Measurements from ENCODE around the gene SNX17.
A peak's percentile ranks its signal among the peaks of the same experiment; 100 is the strongest.

SNX17 gene

GRCh38 chr2:27370026-27370815, at the start of gene SNX17, which contains the start of gene EIF2B4:
TSS of gene SNX17 (plus strand) at chr2:27370616. CDS start at chr2:27370744, 128 bp downstream.
TSS of gene EIF2B4 (minus strand) at chr2:27370338. CDS start at chr2:27370314, 24 bp downstream.
- H3K27ac ChIP-seq: peak within 1 kb of the TSS; percentile 95
- TF ChIP-seq CTCF (conservative IDR thresholded peaks at IDR 0.05): peak; percentile 90
- TF ChIP-seq ZFX (IDR thresholded peaks at IDR 0.05): no peak

GRCh38 chr2:27320958-27321543, 49.4 kb upstream of the SNX17 start:
- peak overlapping the region; percentile 60 for H3K27ac ChIP-seq
- TF ChIP-seq ZFX (IDR thresholded peaks at IDR 0.05): no peak
- peak; percentile 67 for TF ChIP-seq CTCF (conservative IDR thresholded peaks at IDR 0.05)

- H3K27ac ChIP-seq: peak overlapping the region; percentile 95
Observed at GRCh38 chr2:27322301-27322765, 48.1 kb upstream of the SNX17 start.

GRCh38 chr2:27322766-27323595, 47.4 kb upstream of the SNX17 start, which contains the start of gene MPV17:
TSS of gene MPV17 (minus strand) at chr2:27323097. CDS start at chr2:27322517, 580 bp downstream.
- TF ChIP-seq ZFX (IDR thresholded peaks at IDR 0.05): peak; percentile 69; the same call in 1 of the 2 replicates
- TF ChIP-seq CTCF (conservative IDR thresholded peaks at IDR 0.05): no peak
- H3K27ac ChIP-seq: peak within 1 kb of the TSS; percentile 95

More at GRCh38 chr2:27322301-27322765, 48.1 kb upstream of the SNX17 start:
- TF ChIP-seq ZFX (IDR thresholded peaks at IDR 0.05) (no peak), CTCF (conservative IDR thresholded peaks at IDR 0.05) (no peak)

- H3K27ac ChIP-seq: peak overlapping the region; percentile 95
- no peak for TF ChIP-seq ZFX (IDR thresholded peaks at IDR 0.05)
- no peak for TF ChIP-seq CTCF (conservative IDR thresholded peaks at IDR 0.05)
Observed at GRCh38 chr2:27323596-27324285, 46.7 kb upstream of the SNX17 start.

GRCh38 chr2:27324720-27325119, 45.7 kb upstream of the SNX17 start:
- no peak for TF ChIP-seq CTCF (conservative IDR thresholded peaks at IDR 0.05)
- TF ChIP-seq ZFX (IDR thresholded peaks at IDR 0.05): no peak

More at GRCh38 chr2:27324720-27325119, 45.7 kb upstream of the SNX17 start:
- H3K27ac ChIP-seq: no peak overlapping the region

All from C4-2B (cell line).